NCI-H510A treated with DMSO at 0.1 percent for 48 hours (cell line): ENCODE results near the gene TMEM132C.
"Not testable (repeated sequence)": the region's sequence is repeated elsewhere in the genome, so short reads cannot be mapped to it uniquely, and the experiment has no call there.

Experiments
- DNase-seq: peaks from one replicate; lab custom pipeline; 2025; lab: John Stamatoyannopoulos, UW

Gene TMEM132C

DNA sequence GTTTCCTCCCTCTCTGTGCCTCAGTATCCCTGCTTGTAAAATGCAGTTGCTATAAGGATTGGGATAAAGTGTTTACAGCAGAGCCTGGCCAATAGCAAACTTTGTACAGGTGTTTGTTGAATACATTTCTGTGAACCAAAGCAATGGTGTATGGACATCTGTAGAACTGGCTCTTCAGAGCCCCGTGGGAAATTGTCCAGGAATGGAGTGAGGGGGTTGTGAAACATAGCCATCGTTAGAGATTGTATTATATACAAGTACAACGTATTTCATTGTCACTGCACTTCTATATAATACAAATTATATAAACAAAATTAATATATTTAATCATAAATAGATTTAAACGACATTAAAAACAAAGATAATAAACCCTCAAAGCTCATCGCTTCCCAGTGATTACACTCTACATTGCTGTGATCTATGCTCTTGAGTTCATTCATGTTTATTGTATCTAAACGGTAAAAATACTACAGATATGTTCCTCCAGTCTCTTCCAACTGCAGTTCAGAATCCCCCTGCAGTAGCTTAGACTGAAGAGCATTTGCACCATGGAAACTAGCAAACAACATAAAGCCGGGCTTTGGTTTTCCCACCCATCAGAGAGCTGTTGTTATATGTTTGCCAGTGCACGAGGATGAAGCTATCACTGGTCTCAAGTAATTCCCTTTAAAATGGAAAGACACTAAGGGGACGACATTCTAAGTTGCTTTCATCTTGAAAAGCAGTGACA is 216.7 kb downstream of the TMEM132C start:
- no peak for DNase-seq

DNA sequence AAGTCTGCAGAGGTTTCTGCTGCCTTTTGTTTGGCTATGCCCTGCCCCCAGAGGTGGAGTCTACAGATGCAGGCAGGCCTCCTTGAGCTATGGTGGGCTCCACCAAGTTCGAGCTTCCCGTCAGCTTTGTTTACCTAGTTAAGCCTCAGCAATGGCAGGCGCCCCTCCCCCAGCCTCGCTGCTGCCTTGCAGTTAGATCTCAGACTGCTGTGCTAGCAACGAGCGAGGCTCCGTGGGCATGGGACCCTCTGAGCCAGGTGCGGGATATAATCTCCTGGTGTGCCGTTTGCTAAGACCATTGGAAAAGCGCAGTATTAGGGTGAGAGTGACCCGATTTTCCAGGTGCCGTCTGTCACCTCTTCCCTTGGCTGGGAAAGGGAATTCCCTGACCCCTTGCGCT is 230.4 kb downstream of the TMEM132C start:
- DNase-seq = not testable (repeated sequence)

DNA sequence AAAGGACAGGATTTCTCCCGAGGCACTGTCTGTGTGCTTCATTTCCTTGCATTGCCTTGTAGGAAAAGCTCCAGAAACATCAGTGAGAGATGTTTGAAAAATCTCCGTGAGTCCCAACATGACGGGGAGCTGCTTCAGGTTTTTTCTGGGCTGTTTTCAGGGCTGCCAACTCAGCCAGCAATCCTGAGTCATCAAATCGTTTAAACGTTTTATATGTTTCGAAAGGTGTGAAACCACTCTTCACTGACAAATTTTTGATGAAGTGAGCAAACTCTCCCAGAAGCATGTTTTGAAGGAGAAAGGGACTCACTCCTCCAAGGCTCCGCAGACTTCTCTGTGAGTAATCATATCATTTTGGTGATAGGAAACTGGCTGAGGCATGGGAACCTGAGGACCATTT is 240.5 kb downstream of the TMEM132C start:
- no peak for DNase-seq

GRCh38 chr12:128509170-128509569 is 242.2 kb downstream of the TMEM132C start:
- no peak for DNase-seq

DNA sequence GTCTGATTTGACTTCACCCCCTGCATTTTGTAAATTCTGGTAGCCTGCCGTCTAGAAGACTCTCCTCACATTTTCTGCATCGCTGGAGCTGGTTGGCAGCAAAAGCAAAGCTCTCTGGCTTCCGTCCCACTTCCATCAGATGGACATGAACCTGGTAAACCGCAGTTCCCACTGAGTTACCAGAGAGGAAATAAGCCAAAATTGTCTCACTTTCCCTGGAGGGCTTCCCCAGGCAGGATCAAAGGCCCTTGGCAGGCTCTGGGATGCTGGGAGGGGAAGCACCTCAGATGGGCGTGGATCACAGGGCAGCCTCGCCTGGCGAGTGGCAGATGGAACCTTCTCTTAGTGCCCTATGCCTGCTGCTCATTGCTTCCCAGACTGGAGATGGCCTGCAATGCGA is 243.5 kb downstream of the TMEM132C start:
- no peak for DNase-seq

DNA sequence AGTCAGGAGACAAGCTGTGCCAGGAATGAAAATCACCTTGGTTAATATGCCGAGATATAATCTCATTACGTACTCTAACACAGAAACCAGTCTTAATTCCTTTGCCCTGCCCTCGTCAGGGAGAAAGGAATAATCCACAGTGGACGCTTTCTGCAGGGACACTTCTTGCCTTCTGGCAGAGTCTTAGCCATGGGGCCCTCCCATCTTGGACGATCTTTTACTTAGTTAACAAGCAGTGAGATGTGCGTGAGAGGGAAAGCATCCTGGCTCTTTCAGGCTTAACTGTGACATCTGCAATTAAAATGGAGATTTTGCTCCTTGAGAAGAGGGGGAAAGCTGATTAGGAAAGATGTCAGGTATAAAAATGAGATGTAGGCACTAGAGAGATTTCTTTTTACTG is 246.4 kb downstream of the TMEM132C start:
- DNase-seq = no peak

- no peak for DNase-seq
Measured at GRCh38 chr12:128513831-128514230, 246.9 kb downstream of the TMEM132C start.

GRCh38 chr12:128518644-128519043 is 251.7 kb downstream of the TMEM132C start:
- DNase-seq = no peak

DNA sequence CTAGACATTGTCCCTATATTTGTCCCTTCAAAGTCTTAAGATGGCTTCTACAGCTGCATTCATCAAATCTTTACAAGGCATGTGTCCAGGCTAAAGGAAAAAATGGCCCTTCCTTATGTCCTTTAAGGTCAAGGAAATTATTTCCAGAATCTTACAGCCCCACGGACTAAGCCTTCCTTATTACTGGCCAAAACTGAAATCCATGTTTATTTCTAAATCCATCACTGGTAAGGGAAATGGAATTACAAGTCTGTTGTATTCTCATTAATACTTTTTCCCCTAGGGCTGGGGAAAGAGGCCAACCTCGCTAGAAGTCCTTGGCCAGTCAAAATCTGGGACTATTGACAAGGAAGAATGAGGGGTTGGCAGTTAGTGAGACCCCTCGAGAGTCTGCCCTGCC is 252.5 kb downstream of the TMEM132C start:
- no peak for DNase-seq

GRCh38 chr12:128521981-128522380 is 255.0 kb downstream of the TMEM132C start:
- DNase-seq = no peak

GRCh38 chr12:128524439-128524838 is 257.5 kb downstream of the TMEM132C start:
- DNase-seq = no peak

DNA sequence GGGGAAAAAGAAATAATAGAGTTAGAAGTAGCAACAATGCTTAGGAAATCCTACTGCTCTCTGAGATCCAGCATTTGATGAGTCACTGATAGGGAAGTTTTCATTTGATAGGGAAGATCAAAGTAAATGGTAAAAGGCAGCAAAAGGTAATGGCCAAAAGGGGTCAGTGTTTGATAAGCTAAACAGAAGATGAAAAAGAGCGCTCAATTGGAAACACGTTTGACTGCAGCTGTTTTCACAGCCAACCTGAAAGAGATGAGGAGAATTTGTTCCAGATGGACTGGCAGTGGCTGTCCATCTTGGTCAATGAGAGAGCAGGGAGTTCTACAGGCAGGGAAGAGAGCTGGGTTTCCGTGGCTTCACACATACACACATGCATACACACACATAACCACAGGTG is 264.2 kb downstream of the TMEM132C start:
- peak; percentile 86 for DNase-seq

- DNase-seq = no peak
Measured at GRCh38 chr12:128534906-128535305, 267.9 kb downstream of the TMEM132C start.

GRCh38 chr12:128536810-128537209 is 269.8 kb downstream of the TMEM132C start:
- no peak for DNase-seq

- no peak for DNase-seq
Measured at GRCh38 chr12:128537668-128538067, 270.7 kb downstream of the TMEM132C start.

DNA sequence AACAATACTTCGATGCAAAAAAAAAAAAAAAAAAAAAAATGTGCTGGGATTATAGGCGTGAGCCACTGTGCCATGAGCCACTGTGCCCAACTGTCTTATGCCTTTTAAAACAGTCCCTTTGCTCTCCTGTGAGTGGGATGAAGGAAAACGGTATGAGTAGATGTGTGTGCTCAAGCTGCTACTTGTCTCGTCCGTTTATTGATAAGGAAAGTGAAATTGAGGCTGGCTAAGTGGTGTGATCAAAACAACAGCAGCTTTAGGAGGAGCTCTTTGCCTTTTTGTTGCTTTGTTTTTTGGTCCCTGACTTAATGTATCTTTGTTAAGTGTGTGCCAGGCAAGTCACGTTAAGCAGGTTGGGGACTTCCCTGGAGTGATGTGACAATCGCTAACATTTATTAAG is 275.9 kb downstream of the TMEM132C start:
- DNase-seq = no peak

- no peak for DNase-seq
Measured at GRCh38 chr12:128543460-128543859, 276.5 kb downstream of the TMEM132C start.

DNA sequence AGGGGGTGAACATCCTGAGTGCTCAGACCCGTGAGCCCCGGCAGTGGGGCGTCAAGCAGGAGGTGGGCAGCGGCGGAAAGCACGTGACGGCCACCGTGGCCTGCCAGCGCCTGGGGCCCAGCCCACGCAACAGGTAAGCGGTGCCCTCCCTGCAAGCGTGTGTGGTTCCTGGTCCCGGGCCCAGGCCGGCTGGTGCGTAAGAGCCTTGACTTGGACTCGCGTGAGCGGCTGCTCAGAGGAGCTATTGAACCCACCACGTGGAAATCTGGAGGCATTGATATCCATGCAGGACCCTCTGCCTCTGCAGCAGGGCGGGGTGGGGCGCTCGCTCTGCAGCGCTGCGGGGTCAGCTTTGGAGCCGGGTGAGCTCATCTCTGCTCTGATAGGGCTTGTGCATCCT is 277.0 kb downstream of the TMEM132C start:
- no peak for DNase-seq

GRCh38 chr12:128548949-128549348 is 282.0 kb downstream of the TMEM132C start:
- no peak for DNase-seq

DNA sequence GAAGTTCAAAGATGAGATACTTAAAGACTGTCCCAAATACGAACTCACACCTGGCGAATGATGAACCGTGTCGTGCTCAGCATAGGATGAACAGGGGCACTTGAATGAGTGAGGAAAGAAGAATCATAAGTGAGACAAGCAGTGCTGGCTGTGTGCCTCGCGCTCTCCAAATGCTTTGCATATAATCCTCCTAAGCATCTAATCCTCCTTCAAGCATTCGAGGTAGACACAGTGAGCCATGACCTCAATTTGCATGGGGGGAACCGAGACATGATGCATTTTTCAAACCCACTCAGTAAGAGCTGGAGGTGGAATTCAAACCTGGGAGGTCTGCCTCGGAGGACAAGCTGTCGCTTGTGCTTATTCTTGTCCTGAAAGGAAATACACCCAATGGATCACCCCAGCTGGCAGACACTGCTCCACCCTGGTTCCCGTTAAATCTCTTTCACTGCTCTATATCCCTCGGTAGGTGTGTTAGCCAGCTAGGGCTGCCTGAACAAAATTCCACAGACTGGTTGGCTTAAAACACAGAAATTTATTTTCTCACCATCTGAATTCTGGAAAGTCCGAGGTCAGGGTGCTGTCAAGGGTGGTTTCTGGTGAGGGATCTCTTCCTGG is 282.7 kb downstream of the TMEM132C start:
- DNase-seq = no peak

DNA sequence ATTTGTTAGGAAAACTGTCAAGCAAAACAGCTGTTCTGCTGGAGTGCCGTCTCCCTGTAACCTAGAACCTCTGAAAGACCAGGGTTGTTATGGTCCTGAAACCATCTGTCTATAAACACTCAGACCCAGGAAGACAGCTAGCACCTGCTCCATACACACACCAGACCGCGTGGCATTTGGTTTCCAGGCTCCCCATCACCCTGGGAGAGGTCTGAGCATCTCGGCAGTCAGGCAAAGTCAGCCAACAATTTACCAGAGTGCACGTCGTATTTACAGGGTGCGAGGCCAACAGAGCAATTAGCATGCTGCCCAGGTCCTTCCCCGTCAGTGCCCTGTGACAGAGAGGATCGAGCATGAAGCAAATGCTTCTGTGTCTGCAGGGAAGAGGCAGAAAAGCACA is 284.3 kb downstream of the TMEM132C start:
- DNase-seq = peak; percentile 91

- no peak for DNase-seq
Measured at GRCh38 chr12:128554546-128555304, 287.8 kb downstream of the TMEM132C start.

- no peak for DNase-seq
Measured at GRCh38 chr12:128557231-128557630, 290.3 kb downstream of the TMEM132C start.
